GM19025 (cell line): ENCODE data around the gene NBPF6.
"Not testable (repeated sequence)": the region's sequence is repeated elsewhere in the genome, so short reads cannot be mapped to it uniquely, and the experiment has no call there.

Experiments used
- ATAC-seq: cut with Tn5 transposase; IDR thresholded peaks from one replicate; pipeline ENCODE4 v1.9.1; 2021; ENCODE audit warnings: mild to moderate bottlenecking, low read depth, moderate library complexity; ENCODE audit not compliant: unreplicated experiment

NBPF6 gene, protein sequence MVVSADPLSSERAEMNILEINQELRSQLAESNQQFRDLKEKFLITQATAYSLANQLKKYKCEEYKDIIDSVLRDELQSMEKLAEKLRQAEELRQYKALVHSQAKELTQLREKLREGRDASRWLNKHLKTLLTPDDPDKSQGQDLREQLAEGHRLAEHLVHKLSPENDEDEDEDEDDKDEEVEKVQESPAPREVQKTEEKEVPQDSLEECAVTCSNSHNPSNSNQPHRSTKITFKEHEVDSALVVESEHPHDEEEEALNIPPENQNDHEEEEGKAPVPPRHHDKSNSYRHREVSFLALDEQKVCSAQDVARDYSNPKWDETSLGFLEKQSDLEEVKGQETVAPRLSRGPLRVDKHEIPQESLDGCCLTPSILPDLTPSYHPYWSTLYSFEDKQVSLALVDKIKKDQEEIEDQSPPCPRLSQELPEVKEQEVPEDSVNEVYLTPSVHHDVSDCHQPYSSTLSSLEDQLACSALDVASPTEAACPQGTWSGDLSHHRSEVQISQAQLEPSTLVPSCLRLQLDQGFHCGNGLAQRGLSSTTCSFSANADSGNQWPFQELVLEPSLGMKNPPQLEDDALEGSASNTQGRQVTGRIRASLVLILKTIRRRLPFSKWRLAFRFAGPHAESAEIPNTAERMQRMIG

DNA sequence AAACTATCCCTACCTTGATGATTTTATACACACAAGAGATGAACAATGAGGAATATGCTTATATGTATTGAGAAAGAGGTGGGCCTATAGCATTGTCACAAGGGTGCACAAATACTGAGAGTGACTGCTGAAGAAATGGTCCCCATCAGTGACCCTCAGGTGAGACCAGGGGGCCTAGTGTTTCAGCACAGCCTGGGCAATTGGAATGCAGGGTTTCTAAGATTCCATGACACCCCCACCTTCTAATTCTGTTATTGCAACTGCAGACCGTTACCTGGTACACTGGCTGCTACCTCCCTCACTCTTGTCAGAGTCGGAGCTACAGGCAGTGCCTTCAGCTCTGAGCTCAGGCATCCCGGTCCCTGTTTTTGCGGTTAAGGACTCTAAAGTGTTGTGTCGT lies at the start of gene NBPF6:
NBPF6 (plus strand) TSS at position 301 of the 400 bp plus-strand sequence. CDS start 259 bp downstream, outside the sequence.
- ATAC-seq = not testable (repeated sequence)

DNA sequence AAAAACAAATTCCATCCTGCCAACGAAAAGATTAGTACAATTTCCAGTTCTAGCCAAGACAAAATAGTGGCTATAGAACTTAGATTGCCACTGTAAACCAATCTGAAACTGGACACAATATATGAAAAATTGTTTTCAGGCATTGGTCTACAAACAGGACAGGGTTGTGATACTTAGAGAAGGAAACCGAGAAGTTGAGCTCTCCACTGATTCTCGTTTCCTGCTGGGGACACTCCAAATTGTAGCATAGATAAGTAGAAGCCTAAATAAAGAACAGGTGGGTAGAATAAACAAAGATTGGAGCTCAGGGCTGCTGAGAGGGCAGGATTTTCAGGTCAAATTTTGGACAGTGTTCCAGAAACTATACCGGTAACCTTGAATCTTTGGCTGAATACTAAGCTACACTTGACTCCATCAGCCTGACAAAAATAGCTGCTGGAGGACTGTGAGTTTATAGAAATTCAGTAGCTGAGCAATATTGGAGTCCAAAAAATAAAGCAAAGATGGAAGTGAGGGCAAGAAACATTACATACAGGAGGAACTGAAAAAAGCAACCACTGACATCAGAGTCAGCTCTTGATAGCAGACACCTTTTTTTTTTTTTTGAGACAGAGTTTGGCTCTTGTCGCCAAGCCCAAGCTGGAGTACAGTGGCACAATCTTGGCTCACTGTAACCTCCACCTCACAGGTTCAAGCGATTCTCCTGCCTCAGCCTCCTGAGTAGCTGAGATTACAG lies 38.9 kb upstream of the NBPF6 start:
- not testable (repeated sequence) for ATAC-seq

DNA sequence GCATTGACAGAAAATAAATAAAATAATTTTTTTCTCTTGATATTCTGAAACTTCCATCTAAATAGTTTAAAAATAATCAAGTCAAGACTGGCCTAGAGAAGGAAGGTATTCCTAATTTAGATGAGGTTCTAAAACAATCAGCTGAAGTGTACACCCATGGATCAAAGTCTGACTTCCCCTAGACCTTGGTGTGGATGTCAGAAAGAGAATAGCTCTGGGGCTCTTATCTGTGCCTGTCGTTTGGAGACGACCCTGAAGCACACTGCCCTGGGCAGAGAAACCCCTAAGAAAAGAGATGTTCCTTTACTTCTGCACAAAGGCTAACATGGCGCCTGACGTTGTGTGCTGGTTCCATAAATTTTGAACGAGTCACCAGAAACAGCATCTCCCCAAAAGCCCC lies 30.0 kb upstream of the NBPF6 start:
- not testable (repeated sequence) for ATAC-seq

DNA sequence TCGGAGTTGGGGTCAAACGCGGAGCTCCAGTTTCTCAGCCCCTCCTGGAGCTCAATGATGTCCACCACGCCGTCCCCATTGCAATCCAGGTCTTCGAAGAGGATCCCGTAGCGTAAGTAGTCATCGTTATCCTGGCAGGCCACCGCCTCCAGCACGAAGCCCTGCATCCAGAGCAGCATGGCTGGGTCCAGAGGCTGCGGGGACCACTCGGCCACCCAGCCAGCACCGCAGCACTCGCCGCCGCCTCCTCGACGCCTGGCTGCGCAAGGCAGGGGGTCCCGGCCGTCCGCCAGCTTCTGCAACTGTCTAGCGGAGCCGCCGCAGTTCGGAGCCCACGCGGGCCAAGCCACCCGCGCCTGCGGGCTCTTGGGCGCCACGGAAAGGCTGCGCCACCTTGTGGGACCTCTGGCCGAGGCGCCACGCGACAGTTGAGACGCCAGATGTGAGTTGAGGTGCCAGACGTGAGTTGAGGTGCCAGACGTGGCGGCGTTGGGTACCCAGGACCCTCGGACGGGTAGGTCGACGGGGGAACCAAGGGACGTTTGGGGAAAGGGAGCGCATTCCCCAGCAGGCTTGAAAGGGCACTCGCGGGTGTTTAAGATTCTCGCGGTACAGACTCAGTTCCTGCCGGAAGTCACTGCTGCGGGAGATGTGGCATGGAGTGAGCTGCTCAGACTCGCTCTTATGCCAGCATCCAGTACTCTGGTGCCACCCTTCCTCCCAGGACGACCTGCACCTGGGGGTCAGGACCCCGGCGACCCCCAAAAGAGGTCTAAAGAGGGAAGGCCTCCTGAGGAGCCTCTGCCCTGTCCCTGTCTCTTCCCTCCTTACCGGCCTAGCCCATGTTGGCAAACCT lies 28.9 kb upstream of the NBPF6 start:
- ATAC-seq = not testable (repeated sequence)

DNA sequence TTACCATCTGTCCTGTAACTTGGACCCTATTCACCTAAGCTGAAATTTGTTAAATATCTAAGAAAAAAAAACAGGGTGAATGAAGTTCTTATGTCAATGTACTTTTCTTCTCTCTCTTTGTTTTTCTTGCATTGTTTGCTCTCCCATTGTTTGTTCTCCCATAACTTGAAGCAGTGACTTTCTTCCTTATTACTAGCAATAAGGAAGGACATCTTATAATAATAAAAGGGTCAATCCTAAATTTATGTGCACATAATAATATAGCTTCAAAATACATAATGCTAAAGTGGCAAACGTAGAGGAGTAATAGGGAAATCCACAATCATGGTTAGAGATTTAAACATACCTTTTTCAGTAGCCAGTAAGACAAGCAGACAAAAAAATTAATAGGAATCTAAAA lies 23.3 kb upstream of the NBPF6 start:
- not testable (repeated sequence) for ATAC-seq

DNA sequence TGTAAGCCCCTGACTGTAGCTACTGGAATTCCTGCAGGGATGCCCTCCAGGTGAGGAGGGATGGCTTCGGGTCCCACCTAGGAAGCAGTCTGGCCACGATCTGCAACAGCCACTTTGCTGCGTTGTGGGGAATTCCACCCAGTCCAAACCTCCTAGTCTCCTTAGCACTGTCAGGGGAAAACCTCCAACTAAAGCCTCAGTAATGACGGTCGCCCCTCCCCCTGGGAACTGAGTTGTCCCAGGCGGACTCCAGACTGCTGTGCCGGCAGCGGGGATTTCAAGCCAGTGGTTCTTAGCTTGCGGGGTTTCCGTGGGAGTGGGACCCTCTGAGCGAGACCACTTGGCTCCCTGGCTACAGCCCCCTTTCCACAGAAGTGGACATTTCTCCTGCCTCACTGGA lies 18.1 kb upstream of the NBPF6 start:
- not testable (repeated sequence) for ATAC-seq

DNA sequence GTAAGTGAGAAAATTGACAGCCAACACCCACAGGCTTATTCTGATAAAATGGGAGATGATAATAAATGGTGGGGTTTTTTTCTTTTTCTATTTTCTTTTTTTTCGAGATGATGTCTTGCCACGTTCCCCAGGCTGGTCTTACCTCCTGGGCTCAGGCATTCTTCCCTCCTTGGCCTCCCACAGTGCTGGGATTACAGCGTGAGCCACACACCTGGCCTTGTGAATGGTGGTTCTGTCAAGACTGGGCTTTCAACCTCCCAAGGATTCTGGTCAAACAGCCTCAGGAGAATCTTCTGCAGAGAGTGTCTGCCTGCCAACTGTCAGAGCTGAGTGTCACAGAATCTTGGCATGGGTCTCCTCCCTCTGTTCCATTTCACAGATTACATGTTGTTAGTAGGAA lies 16.7 kb upstream of the NBPF6 start:
- ATAC-seq = not testable (repeated sequence)

DNA sequence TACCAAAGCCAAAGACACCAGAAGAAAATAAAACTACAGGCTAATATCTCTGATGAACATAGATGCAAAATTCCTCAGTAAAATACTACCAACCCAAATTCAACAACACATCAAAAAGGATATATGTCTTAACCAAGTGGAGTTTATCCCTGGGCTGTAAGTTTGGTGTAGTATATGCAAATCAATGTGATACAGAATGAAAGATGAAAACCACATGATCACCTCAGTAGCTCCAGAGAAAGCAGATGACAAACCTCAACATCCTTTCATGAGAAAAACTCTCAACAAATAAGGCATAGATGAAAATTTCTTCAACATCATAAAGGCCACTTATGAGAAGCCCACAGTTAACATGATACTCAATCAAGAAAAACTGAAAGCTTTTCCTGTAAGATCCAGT lies 11.6 kb upstream of the NBPF6 start:
- not testable (repeated sequence) for ATAC-seq

DNA sequence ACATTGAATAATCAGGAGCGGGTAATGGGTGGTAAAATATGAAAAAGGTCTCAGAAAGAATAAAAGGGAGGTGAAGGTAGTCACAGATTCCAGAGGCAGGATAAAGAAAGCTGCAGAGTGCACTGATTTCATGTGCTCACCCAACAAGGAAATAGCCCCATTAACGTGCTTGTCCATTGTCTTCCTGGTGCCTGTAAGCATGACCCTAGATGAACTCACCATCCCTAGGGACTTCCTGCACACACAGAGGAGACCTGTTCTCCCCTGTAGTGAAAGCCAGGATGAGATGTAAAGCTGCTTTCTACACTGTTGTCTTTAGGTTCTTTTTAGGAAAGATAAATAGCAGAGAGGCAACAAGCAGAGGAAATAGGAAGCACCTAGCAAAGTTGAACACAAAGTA lies 4.4 kb downstream of the NBPF6 start:
- not testable (repeated sequence) for ATAC-seq

DNA sequence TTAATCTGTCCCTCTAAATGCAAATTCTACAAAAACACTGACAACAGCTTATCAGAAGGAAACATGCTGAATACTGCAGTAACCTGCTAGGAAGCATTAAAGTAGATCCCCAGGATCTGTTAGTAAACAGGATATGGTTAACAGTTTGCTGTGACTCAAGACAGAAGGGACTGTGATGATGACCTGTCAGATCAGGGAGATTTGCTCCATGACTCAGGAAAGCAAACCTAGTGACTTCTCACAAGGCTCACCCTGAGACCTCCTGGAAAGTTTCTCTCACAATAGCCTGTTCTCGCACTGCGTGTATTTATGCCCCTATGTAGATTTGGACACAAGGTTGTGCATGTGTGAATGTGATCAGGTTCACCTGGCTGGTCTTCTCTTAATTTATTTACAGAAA lies 8.5 kb downstream of the NBPF6 start:
- ATAC-seq = not testable (repeated sequence)

DNA sequence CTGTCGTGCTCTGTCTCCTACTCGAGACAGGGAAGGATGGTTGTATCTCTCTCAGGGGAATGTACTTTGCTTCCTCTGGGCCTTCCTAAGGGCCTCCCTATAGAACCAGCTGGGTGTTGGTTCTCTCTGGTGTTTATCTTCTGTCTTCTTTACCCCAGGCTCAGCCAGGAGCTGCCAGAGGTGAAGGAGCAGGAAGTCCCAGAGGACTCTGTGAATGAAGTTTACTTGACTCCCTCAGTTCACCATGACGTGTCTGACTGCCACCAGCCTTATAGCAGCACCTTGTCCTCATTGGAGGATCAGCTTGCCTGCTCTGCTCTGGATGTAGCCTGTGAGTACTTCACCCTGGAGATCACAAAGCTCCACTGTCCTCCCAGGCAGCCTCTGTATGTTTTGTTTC lies 11.6 kb downstream of the NBPF6 start:
- ATAC-seq = not testable (repeated sequence)

DNA sequence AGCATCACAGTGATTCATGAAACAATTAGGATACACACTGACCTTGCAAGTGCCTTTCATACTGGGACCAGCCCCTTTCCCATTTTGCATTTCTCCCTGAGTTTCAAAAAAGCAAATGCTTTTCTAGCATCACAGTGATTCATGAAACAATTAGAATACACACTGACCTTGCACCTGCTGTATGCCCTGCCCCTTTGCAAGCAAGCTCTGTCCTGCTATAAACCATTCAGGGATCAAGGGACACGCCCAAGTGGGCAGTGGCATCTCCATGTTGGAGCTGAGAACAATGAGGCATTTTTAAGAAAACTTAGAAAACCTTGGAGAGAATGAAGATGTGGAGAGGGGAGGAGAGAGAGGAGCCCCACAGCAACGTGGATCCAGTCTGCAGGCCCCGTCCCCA lies 13.8 kb downstream of the NBPF6 start:
- ATAC-seq = not testable (repeated sequence)

DNA sequence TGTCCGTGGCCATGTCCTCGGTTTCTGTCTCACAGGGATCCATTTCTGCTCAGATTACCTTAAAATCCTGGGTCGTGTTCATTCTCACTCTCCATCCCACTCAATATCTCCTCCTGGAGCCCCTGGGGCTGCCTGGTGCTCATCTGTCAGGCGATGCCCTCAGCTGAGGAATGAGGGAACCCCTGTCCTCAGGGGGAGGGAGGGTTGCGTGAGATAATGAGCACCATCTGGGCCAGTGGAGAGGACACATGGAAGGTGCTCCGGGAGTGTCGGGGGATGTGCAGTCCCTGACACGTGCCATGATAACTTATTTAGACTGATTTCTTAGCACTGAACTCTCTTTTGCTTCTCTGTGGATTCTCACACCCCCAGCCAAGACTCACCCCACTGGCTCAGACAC lies 16.0 kb downstream of the NBPF6 start:
- ATAC-seq = not testable (repeated sequence)

DNA sequence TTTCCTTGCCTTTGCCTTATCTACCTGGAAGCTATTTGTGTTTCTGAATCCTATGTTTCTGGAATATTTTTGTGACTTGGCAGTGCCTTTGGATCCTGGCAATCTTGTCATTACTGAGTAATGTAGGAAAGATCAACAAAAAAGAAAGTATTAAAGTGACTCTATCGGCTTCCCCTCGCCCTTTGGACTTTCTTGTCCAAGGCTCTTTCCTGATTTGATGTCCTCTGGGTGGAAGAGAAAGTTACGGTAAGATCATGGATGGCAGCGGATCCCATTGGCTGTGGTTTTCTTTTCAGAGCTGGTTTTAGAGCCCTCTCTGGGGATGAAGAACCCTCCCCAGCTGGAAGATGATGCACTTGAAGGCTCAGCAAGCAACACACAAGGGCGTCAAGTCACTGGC lies 17.0 kb downstream of the NBPF6 start:
- ATAC-seq = not testable (repeated sequence)

DNA sequence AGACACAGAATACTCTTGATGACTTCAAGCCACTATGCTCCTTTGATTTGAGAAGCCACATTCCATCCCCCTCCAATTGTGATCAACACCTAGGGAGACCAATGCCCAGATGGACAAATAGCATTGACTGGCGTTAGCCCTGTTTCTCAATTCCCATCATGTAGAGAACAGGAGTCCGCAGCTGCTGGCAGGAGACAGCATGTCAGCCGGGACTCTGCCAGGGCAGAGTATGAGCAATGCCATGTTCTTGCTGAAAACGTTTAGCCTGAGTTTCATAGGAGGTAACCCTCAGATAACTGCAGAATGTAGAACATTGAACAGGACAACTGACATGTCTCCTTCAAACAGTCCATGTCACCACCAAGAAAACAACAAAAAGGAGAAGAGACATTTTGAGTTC lies 20.6 kb downstream of the NBPF6 start:
- ATAC-seq = not testable (repeated sequence)

DNA sequence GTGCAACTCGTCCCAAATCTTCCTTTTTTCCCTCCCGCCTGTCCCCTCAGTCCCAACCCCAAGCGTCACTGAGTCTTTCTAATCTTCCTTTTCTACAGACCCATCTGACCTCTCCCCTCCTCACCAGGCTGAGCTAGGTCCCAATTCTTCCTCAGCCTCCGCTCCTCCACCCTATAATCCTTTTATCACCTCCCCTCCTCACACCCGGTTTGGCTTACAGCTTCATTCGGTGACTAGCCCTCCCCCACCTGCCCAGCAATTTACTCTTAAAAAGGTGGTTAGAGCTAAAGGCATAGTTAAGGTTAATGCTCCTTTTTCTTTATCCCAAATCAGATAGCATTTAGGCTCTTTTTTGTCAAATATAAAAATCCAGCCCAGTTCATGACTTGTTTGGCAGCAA lies 24.4 kb downstream of the NBPF6 start:
- ATAC-seq = not testable (repeated sequence)

DNA sequence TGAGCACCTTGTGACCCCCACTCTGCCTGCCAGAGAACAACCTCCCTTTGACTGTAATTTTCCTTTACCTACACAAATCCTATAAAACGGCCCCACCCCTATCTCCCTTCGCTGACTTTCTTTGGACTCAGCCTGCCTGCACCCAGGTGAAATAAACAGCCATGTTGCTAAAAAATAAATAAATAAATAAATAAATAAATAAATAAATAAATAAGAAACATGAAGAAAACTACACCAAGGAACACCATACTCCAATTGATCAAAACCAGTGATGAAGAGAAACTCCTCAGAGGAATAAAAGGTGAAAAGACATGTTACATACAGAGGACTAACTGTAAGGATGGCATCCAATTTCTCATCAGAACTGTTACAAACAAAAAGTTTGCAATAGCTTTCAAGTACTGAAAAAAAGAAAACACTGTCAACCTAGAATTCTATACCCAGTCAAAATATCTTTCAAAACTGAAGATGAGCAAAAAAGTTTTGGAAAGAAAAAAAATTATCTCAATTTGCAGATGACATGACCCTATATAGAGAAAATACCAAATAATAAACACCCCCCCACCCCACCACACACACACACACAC lies 28.4 kb downstream of the NBPF6 start:
- ATAC-seq = no peak

DNA sequence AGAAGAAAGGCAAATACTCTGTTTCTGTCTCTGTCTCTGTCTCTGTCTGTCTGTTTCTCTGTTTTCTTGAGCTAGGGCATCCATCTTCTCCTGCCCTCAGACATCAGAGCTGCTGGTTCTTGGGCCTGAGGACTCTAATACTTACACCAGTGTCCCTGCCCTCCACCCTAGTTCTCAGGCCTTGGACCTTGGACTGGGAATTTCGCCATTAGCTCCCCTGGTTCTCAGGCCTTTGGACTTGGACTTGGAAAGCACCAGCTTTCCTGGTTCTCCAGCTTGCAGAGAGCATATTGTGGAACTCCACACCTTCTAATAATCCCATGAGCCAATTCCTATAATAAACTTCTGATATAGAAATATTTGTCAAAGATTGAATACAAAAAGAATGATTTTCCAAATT lies 32.6 kb downstream of the NBPF6 start:
- ATAC-seq = no peak

DNA sequence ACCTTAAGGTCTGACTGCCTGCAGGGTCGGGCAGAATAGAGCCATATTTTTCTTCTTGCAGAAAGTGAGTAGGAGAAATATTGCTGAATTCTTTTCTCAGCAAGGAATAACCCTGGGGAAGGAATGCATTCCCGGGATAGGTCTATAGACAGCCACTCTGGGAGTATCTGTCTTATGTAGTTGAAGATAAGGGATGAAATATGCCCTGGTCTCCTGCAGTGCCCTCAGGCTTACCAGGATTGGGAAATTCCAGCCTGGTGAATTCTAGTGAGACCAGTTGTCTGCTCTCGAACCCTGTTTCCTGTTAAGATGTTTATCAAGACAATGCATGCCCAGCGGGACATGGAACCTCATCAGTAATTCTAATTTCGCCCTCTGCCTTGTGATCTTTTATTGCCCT lies 35.8 kb downstream of the NBPF6 start:
- ATAC-seq = not testable (repeated sequence)

DNA sequence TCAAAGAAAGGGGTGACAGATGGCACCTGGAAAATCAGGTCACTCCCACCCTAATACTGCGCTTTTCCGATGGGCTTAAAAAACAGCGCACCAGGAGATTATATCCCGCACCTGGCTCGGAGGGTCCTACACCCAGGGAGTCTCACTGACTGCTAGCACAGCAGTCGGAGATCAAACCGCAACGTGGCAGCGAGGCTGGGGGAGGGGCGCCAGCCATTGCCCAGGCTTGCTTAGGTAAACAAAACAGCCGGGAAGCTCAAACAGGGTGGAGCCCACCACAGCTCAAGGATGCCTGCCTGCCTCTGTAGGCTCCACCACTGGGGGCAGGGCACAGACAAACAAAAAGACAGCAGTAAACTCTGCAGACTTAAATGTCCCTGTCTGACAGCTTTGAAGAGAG lies 36.6 kb downstream of the NBPF6 start:
- not testable (repeated sequence) for ATAC-seq
